HG02798 (cell line): ENCODE data around the gene KRT76.

Experiments
- ATAC-seq: cut with Tn5 transposase; IDR thresholded peaks from one replicate; pipeline ENCODE4 v1.9.1; 2021; ENCODE audit warnings: mild to moderate bottlenecking; ENCODE audit not compliant: unreplicated experiment, poor library complexity

The KRT76 gene

GRCh38 chr12:52776913-52777395 lies at the start of gene KRT76:
TSS of gene KRT76 (minus strand) at chr12:52777345. CDS start at chr12:52777291, 54 bp downstream.
- no peak for ATAC-seq

DNA sequence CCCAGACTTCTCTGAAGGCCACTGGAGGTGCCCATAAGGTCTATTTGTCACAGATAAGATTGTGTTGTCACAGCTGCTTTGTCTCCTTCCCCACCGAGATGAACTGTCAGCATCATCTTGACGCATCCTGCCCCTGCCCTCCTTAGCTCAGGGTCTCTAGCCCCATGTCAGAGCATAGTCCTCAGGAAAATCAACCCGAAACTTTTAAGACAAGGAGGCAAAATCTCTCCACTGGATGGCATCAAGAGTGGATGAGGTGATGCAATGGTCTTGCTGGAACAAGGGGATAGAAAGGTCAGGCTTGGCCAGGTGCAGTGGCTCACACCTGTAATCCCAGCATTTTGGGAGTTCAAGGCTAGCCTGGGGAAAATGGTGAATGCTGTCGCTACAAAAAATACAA lies 48.8 kb upstream of the KRT76 start:
- no peak for ATAC-seq

DNA sequence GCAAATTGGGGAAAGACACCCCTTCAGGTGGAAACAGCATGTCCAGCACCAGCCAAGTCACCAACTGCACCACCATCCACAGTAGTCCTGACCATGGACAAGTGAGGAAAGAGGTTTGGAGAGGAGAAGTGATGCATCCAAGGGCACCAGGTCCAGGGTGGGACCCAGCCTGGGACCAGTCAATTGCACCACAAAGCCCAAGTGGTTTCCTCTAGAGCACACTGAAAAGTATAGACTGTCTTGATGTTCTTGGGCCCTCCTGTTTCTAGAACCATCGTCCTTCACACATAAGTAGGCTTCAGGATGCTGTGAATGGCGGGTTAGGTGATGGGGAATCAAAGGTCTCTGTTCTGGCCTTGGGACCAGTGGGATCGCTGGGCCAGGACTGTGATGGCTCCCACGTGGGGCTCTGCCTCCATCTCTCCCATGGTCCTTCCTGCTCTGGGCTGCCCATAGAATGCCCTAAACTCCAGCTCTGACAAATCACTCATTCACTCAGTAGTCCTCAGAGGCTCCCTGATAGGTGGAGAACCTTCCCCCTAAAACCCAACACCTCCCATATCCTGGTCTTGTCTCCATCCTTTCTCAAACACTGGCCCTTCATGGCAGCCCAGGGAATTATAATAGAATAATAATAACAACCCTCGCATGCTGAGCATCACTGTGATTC lies 47.7 kb upstream of the KRT76 start:
- ATAC-seq = no peak

- ATAC-seq = no peak
Measured at GRCh38 chr12:52823761-52824450, 46.8 kb upstream of the KRT76 start.

- no peak for ATAC-seq
Measured at GRCh38 chr12:52822771-52823510, 45.8 kb upstream of the KRT76 start.

GRCh38 chr12:52821826-52822660 lies 44.9 kb upstream of the KRT76 start:
- no peak for ATAC-seq

DNA sequence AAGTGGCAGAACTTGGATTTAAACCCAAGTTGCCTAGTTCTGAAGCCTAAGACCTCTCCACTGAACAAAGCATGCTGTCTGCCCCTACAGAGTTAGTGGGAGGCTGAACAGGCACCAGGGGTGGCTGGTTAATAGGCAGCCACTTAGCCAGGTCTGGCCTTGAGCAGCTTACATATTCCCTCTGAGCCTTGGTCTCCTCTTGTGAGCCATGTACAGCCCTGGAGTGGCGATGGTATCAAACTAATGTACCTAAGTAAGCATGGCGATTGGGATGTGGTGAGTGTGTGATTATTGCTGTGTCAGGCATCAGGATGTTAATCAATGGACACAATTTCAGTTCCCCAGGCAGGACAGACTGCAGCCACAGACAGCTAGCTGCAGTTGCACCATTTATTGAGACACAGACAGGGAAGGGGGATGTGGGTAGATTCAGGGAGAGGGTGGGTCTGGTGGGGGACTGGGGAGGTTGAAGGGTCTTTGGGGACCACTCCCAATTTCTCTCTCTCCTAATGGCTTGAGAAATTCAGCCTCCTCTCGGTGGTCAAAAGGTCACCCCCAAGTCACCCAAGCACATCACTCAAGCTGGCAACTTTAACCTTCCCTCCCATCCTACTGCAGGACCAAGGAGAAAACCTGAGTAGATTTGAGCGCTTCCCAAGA lies 44.1 kb upstream of the KRT76 start:
- ATAC-seq = no peak

GRCh38 chr12:52820521-52820920 lies 43.4 kb upstream of the KRT76 start:
- ATAC-seq = no peak

GRCh38 chr12:52819731-52820510 lies 42.8 kb upstream of the KRT76 start:
- no peak for ATAC-seq

DNA sequence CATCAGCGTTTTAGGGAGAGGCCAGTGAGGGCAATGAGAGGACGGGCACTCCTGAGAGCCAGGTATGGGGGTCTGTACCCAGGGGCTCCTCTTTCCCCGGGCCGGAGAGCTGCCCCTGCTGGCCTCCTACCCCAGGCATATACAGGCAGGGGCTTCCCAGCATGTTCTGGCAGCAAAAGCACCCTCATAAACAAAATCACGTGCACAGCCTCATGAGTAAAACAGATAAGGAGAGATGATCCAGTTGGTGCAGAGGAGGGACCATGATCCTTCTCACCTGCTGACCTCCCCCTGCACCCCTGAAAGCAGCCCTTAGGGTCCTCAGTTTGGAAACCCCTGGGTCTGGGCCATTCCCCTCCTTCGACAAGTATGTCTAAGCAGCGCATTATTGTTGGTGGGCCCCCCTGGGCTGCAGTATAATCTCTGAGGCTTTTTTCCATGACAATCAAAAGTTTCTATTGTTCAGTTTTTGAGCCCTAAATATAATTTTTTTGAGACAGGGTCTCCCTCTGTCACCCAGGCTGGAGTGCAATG lies 41.8 kb upstream of the KRT76 start:
- ATAC-seq = no peak

GRCh38 chr12:52818388-52818787 lies 41.2 kb upstream of the KRT76 start:
- no peak for ATAC-seq

DNA sequence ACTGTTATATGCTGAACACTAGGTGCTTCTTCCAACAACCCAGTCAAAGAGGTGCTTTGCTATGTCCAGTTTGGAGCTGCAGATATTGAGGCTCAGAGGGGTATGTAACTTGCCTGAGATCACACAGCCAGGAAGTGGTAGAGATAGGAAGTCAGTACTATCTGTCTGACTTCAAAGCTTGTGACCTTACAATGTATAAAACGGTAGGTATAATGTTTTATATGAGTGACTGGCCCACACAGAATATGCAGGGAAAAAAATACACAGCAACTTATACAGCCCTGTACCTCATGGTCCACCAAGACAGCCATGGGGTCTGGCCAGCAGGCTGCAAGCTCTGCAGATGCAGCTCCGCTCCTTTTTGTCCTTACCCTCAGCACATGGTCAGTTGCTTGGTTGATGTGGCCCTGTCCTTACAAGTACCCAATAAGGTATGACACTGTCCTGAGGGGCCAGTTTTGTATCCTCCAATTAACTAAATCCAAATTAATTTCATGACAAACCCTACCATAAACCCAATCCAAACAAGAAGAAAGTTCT lies 40.6 kb upstream of the KRT76 start:
- ATAC-seq = no peak

DNA sequence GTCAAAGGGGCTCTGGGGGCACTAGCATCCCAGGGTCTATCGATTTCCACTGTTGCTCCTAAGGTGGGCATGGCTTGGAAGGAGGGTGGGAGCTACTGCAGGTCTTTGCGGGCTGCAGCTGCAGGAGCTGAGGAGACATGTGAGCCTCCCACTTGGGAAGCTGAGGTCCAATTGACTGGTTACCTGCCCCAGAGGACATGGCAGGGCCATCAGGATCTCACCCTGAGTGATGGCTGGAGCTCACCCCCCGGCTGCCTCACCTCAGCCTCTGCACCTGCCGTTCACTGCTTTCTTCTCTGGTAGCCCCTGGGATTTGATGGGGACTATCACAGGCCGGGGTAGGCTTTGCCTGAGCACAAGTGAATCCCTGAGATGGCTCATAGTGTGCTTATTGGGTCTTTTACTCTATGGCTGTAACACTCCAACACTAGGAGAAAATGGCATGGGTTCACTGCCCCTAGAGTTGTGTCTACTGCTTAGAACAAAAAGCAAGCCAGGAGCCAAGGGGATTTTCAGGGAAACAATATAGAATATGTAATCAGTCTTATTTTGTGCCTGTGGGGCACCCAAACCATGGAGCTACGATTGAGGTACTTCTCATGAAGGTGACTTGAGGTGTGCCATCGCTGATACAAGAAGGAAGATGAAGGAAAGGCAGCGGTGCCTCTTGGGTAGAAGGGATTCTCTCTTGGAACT lies 40.0 kb upstream of the KRT76 start:
- no peak for ATAC-seq

DNA sequence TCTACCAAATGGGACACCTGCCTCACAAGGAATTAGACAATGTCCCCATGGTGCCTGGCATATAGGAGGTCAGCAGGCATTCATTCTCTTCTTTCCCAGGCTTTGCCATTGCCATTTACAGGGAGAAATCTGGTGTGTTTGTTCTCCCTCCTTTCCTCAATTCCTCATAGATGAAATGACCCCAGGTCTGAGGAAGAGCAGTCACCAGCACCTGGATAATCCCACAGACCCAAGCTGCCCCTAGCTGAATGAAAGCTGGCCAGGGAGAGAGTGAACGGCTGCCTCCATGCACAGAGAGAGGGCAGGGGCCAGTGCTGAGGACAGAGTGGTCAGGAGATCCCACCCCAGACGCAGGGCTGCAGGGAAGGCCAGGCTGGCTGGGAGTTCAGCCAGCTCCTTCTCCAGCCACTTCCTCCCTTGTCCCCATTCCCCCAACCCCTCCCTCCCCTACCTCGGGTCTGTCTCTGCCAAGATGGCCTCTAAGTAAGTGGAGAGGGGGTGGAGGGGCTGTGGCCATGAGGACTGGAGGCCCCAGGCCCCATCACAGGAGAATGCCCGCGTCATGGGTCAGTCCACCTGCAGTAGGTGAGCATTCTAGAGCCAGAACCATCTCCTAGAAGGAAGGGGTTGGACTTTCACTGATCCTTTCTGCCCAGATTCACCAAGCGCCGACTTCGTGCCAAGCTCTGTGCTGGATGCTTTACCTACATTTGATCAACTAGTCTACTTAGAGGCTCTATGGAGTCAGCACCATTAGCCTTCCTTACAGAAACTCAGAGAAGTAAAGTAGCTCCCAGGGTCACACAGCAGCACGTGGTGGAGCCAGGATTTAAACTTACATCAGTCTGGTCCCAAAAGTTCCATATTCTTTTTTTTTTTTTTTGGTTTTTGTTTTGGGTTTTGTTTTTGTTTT lies 38.8 kb upstream of the KRT76 start:
- no peak for ATAC-seq

GRCh38 chr12:52815161-52815560 lies 38.0 kb upstream of the KRT76 start:
- ATAC-seq = no peak

DNA sequence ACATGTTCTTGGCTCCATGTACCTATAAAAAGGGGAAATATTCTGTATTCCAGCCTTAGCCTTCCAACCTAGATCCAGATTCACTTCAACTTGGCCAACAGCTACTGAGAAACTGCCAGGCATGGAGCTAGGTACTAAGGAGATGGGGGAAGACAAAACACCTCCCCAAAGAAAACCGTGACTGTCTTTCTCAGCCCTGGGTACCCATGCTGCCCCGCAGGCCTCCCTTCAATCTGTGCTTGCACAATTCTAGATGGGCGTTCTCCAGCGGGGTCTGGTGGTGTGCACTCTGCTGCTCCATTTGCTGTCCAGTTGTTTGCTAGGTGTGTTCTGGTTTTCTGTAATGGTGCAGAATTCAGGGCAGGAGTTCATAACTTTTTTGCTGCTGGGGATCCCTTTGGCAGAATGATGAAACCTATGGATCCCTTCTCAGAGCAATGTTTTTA lies 37.6 kb upstream of the KRT76 start:
- no peak for ATAC-seq
